ENCODE data around the gene WDR76.
"Not testable (repeated sequence)": the region's sequence is repeated elsewhere in the genome, so short reads cannot be mapped to it uniquely, and the experiment has no call there.

The WDR76 gene

DNA sequence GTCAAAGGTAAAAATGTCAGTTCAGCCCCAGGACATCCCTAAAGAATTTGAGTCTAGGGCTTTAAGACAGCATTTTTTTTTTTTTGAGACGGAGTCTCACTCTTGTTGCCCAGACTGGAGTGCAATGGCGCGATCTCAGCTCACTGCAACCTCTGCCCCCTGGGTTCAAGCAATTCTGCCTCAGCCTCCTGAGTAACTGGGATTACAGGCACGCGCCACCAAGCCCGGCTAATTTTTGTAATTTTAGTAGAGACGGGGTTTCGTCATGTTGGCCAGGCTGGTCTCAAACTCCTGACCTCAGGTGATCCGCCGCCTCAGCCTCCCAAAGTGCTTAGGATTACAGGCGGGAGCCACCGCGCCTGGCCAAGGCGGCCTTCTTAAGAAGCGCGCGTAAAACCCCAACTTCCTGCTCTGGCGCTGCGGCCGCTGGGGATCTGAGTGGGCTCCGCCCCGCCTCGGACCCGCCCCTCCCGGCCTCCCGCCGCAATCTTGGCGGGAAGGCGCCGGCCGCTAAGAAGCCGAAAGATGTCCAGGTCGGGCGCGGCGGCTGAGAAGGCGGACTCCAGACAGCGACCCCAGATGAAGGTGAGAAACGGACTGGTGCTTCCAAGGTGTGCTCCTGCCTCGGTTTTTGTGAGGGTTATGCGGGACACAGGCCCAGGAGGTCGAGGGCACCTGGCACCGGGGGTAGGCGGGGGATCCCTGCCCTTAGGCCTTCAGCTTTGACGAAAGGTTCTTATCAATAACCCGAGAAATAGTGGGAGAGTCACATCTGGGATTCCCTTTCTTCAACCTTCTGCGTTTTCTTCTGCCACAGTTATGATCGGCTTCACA lies at the start of gene WDR76:
WDR76 (plus strand) TSS at position 495 of the 834 bp plus-strand sequence; CDS start at position 526, 31 bp downstream.
- DNase-seq (ENCODE audit: low read depth): no peak

DNA sequence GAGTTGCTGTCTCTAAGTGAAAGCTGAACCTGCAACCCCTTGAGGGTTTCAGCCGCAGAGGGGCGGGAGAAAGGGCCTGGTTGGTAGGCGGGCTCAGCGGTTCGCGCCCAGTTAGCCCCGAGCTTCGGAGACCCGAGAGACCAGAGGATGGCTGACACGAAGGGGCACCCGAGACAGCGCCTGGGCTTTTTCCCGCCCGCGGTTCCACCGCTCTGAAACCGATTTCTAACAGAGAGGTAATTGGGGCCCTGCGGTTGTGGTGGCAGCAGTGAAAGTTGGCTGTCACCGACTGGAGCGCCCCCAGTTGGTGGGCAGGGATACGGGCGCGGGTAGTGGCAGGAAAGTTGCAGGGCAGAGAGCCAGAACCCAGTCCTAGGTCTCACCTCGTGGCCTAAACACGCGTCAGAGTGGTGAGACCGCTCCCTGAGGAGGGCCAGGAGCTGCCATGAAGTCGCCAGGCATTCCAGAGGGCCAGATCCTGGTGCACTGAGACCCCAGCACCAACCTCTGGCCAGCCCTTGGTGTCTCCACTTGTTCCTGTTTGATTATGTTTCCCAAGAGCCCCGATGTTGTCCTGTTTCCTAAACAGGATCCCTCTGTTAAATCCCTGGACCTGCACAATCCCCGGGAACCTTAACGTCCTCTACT lies 49.4 kb upstream of the WDR76 start:
- DNase-seq (ENCODE audit: low read depth): no peak

DNA sequence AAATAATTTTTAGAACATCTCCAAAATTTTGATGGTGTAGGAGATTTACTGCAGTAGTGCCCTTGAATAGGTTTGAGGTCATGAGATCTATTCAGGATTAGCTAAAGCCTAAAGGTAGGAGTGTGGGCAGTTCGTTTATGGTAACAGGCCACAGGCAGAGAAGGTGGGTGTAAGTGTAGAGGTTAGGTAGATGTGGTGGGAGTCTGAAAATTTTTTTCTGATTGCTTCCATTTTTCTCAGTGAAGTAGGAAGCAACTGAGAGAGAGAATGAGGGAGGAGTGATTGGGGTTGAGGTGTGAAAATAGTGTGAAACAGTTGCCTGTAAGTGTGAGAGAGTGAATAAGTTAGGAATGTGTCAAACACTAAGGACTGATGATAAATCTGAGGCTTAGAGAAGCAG lies 47.8 kb upstream of the WDR76 start:
- DNase-seq (ENCODE audit: low read depth): no peak

DNA sequence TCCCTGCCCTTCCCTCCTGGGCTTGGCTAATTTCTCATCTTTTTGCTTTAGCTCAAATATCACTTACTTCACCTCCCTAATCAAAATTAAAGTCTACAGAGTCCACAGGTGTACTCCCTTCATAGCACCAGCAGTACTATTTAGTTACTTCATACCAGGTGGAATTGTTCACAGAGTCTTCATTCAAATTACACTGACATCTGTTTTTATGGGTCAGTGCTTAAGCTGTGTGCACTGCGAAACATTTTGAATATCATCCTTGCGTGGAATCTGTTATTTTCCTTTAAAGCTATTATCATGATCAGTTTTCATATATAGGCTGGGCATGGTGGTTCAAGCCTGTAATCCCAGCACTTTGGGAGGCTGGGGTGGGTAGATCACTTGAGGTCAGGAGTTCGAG lies 37.4 kb upstream of the WDR76 start:
- DNase-seq (ENCODE audit: low read depth): no peak

DNA sequence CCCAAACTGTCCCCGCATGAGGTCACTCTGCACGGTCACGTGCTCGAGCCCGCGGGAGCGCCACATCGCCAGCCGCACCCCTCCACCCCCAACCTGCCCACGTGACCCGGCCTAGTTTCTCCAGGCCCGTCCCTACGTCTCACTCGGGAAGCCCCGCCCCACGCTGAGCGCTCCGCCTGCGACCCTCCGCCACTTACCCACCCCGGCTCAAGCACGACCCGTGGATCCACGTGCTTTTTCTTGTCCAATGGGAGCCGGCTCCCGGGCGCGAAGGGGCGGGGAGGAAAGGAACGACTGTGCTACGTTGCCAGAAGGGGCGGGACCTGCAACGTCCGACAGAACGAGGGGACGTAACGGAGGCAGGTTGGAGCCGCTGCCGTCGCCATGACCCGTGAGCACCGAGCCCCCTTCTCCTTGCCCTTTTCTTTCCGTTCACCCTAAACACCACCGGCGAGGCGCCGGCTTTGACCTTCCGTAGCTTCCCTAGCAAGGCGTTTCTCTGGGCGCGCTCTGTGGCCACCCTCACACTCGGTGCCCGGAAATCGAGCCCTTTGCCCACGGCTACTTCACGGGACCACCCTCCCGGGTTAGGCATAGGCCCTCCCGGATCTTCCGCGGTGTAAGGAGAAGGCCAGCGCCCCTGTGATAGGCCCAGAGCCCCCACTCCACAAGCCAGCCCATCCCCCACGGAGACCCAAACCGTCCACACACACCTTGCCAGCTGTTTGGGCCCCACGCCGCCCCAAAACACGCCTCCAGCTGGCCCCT lies 34.6 kb upstream of the WDR76 start, which contains the start of gene SERF2:
SERF2 (plus strand) TSS at position 328 of the 768 bp plus-strand sequence; CDS start at position 385, 57 bp downstream.
- DNase-seq (ENCODE audit: low read depth): peak; percentile 97

DNA sequence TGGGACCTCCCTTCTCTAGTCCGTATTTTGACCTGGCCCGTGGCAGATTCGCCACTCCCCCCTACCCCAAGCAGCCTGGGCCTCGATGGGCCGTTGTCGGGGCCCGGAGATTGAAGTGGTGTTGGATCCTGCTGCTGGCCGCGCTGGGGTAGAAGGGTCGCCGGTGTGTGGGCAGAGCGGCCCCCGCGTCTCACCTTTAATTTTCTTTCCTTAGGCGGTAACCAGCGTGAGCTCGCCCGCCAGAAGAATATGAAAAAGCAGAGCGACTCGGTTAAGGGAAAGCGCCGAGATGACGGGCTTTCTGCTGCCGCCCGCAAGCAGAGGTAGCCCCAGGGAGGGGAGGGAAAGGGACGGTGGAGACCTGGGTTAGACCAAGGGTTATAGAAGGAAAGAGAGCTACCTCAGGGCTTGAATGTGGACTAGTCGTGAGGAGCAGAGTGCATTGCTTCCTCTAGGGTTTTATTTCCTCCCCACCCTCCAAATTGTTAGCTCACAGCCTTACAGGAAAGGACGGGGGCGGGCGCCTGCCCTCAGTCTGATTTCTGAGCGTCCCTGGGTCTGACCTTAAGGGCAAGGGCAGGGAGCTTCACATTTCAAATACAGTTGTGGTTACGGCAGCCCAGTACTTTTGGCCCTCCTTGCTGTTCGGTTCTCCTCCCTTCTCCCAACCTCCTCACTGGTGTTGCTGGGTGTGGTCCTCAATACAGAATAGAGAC lies 33.9 kb upstream of the WDR76 start:
- no peak for DNase-seq (ENCODE audit: low read depth)

DNA sequence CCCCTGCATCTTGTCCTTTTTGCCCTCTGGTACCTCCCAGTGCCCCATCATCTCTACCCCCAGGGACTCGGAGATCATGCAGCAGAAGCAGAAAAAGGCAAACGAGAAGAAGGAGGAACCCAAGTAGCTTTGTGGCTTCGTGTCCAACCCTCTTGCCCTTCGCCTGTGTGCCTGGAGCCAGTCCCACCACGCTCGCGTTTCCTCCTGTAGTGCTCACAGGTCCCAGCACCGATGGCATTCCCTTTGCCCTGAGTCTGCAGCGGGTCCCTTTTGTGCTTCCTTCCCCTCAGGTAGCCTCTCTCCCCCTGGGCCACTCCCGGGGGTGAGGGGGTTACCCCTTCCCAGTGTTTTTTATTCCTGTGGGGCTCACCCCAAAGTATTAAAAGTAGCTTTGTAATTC lies 33.2 kb upstream of the WDR76 start:
- no peak for DNase-seq (ENCODE audit: low read depth)

DNA sequence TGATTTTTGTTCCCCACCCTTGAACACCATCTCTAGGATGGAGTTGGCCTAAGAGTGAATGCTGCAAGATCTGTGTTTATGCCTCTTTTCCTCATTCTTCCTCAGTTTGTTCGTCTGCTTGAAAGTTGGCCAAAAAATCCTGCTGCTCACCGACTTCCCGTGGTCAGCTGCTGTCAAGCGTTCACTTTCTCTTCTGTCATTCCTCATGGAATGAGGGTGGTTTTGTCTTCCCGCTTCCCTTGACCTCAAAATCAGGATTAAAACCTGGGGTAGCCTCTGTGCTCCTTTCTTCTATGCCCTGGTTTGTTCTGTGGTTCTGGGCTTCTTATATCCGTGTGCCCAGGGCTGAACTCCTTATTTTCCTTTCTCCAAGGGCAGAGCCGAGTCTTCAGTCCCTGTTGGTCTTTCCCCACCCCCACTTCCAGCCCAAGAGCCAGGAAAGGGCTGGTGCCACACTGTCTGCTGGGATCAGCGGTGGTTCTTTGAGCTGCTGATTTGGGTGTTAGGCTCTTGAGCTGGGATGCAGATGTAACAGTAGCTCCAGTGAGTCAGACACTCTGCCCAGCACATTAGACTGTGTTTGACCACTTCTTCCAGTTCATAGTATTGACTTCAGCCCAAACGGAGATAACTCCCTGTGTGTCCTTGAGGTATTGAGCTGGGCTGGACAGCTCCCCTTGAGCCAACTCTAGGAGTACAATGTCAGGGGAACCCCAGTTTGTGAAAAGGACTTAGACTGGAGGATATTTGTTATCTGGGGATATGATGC lies 32.3 kb upstream of the WDR76 start:
- DNase-seq (ENCODE audit: low read depth): no peak

DNA sequence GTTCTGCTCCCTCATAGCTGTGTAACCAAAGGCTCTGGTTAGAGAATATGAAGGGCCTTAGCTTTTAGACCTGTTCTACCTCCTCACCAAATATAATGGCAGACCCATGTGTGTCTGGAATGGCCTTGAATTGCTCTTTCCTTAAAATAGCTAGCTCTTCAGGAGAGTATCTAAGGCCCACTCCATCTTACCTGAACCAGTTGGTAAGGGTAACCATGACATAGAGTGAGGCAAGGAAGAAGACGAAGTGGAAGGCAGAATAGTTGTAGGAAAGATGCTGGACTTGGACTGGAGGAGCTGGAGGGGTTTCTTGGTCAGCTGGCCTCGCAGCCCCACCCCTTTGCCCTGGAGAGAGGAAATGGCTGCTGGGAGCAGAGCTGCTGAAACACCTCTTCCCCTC lies 31.6 kb upstream of the WDR76 start:
- no peak for DNase-seq (ENCODE audit: low read depth)

DNA sequence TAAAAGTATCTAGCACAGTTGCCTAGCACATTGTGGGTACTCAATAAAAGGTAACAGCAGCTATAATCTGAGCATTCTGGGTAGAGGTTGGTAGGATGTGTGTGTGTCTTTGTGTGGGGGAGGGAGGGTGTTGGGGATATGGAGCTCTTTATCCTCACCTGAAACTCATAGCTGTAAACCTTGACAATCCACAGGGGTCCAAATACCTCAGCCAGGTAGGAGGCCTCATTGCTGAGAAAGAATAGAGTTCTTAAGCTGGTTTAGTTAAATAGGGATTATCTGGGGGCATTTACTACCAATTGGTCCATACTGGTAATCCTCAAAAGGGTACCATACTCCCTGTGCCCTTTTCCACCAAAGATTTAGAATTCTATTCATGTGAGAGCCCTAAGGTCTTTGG lies 30.8 kb upstream of the WDR76 start:
- DNase-seq (ENCODE audit: low read depth): no peak

DNA sequence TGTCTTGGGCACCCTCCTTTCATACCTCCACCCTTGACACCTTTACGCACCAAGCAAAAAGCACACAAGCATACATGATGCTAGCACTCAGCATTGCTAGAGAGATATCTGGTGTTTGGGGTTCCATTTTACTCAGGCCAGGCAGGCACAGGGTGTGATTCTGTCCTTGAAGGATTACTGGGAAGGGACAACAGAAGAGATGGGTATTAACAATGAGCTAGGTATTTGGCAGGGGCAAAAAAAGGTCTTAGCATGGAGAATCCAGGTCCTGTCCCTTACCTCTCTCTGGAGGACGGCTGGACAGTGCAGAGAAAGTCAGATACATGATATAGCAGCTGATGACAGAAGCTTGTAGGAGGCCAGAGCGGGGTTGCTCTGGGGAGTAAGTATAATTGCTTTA lies 30.2 kb upstream of the WDR76 start:
- DNase-seq (ENCODE audit: low read depth): no peak

DNA sequence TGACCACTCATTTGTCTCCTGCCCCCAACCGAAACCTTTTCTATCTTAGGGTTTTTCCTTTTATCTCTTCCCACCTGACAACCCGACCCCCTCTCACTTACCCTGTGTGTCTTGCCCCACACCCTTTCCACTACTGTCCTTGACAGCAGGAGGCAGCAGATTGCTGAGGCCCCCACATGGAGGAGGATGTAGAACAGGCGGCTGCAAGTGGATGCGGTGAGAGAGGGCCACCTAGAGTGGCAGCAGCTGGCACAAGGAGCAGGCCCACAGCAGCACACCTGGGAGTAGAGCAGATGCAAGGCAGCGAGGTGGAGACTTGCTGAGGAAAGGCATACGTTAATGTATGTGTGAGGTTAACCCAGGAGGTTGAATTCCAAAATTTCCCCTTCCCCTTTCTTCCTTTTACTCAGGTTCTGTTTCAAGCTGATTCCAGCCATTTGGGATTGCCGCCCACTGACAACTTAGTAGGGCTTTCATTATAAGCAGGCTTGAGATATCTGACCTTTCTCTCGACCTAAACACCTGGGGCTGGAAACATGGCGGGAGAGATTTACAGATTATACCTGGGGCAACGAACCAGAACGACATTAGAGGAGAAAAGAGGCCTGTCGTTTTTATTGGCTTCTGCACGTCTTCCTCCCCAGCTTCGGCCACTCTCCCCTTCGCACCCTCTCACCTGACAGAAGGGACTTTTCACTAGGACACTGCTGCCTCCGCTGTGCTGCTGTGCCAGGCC lies 27.4 kb upstream of the WDR76 start:
- no peak for DNase-seq (ENCODE audit: low read depth)

DNA sequence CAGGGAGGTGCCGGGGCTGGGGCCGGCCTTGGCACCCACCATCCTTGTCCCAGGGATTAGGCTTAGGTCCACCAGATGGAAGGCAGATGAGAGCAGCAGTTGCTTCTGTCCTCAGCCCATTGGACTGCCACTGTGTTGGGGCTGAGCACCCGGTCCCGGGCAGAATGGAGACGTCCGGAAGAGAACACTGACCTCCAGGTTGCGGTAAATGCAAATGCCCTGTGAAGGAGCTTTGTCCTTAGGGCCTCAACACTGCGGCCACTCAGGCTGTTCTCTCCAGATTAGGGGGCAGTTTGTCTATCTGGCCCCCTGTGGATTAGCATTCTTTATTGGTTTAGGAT lies 26.9 kb upstream of the WDR76 start, which contains the start of gene SERINC4:
SERINC4 (minus strand) TSS at position 276 of the 341 bp plus-strand sequence; CDS start at position 42, 234 bp downstream.
- no peak for DNase-seq (ENCODE audit: low read depth)

DNA sequence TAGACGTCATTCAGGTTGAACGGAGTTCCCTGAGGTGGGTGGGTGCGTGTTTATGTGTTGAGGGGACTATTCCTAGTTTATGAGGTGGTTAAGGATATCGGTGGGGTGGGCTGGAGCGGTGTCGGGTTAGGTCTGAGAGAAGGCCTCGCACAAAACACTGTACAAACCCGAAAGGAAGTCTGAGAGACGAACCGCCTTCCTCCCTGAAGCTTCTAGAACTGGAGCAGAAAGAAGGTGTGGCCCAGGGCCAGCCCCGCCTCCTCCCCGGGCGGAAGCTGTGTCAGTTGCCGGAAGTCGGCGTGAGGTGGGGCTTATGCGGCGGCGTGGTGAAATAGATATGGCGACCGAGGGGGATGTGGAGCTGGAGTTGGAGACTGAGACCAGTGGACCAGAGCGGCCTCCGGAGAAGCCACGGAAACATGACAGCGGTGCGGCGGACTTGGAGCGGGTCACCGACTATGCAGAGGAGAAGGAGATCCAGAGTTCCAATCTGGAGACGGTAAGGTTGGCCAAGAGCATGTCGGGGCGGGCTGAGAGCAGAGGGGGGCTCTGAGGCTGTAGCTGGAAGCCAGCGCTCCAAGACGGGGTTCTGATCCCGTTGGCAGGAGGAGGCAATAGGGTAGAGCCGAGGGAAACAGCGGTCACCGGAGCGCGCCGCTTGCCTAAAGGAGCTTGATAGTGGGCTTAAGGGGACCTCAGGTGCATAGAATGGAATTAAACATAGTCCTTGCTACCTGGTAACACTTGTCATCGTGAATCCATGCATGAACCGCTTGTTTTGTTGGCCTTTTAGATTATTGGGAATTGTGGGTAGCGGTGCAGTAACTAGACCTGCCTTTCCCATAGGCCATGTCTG lies 26.3 kb upstream of the WDR76 start, which contains the start of gene HYPK:
HYPK (plus strand) TSS at position 314 of the 856 bp plus-strand sequence; CDS start at position 338, 24 bp downstream.
- no peak for DNase-seq (ENCODE audit: low read depth)

DNA sequence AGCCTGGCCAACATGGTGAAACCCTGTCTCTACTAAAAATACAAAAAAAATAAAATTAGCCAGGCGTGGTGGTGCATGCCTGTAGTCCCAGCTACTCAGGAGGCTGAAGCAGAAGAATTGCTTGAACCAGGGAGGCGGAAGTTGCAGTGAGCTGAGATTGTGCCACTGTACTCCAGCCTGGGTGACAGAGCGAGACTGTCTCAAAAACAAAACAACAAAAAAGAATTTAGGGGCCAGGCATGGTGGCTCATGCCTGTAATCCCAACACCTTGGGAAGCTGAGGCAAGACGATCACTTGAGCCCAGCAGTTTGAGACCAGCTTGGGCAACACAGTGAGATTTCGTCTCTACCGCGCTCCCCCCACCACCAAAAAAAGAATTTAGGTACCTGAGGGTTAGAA lies 24.1 kb upstream of the WDR76 start:
- not testable (repeated sequence) for DNase-seq (ENCODE audit: low read depth)

DNA sequence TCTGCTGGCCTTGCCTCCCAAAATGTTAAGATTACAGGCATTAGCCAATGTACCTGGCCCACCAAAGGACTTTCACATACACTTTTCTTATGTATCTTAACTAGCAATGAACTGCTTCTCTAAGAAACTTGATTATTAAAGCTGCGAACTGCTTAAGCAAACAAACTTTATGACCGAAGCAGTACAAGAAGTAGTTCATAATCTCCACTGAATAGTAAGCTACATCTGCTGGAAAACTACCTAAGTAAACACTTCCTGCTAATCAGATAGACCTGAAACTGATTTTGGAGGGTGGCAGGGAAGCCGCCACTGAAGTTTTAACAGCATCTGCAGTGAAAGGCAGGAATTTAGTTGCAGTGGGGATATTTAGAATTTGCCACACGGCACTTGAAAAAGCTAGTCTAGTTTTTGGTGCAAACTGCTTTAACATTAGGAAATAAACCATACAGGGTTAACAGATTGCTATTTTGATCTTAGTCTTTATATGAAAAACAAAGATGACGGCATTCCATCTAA lies 18.3 kb upstream of the WDR76 start:
- DNase-seq (ENCODE audit: low read depth): no peak

DNA sequence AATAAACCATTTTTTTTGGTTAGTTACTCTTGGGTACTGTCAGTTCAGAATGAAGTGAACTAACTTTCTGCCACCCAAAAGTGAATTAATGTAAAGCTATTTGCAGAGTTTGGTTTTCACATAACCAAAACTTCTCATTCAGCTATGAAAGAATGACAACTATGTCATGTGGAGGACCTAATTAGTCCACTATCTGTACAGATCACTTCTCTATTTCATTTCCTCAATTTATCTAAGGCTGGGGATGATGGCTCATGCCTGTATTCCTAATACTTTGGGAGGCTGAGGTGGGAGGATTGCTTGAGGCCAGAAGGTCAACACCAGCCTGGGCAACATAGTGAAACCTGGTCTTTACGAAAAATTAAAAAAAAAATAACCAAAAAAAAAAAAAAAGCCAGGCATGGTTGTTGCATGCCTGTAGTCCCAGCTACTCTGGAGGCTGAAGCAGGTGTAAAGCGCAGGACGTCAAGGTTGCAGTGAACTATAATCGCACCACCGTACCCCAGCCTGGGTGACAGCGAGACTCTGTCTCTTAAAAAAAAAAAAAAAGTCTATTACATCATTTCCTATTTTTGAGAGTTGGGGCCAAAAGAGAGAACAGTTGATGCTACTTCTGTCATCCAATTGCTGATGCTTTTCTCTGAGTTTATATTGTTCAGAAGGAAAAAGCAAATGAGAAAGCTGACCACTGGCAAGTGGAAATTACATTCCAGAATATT lies 17.7 kb upstream of the WDR76 start:
- DNase-seq (ENCODE audit: low read depth): no peak

DNA sequence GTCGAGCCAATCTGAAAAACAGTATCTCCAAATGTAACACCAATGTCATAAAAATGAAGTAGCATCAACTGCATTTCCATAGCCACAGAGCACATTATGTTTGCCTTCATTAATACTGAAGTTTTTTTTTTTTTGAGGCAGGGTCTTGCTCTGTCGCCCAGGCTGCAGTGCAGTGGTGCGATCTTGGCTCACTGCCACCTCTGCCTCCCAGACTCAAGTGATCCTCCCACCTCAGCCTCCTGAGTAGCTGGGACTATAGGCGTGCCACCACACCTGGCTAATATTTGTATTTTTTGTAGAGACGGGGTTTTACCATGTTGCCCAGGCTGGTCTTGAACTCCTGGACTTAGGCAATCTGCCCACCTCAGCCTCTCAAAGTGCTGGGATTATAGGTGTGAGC lies 11.7 kb upstream of the WDR76 start:
- not testable (repeated sequence) for DNase-seq (ENCODE audit: low read depth)

DNA sequence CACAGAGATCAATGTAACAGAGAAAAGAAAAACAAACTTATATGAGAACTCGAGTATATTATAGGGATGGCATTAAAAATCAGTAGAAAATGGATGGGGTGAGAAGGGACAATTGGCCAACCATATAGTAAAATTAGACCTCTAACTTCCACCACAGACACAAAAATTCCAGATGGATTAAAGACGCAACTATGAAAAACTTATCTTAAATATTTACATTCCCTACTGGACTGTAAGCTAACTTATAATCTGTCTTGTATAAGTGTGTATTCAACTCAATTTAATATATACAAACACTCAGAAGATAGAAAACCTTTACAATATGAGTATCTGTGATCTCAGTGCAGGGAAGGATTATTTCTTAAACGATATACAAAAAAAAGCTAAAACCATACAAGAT lies 5.3 kb upstream of the WDR76 start:
- no peak for DNase-seq (ENCODE audit: low read depth)
